ENCODE data around the gene CPSF4L.

Gene CPSF4L

GRCh38 chr17:73201215-73202069 is 60.2 kb downstream of the CPSF4L start:
- DNase-seq (ENCODE audit: low spot score), result no peak

DNA sequence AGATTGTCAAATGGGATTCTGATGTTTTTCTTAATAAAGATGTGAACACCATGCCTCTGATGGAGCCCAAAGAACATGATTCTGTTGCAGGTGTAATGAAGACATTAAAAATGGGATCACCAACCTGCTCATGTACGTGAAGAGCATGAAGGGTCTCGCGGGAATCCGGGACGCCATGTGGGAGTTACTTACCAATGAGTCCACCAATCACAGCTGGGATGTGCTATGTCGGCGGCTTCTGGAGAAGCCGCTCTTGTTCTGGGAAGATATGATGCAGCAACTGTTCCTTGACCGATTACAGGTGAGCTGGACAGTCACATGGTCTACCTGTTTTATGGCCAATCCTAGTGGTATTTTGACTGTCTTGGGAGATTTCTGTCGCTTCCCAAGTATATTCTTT is 61.2 kb downstream of the CPSF4L start:
- no peak for DNase-seq (ENCODE audit: low spot score)

GRCh38 chr17:73199751-73200317 is 61.8 kb downstream of the CPSF4L start:
- DNase-seq (ENCODE audit: low spot score), result no peak

- DNase-seq (ENCODE audit: low spot score), result no peak
Measured at GRCh38 chr17:73198930-73199260, 62.8 kb downstream of the CPSF4L start.
